HEK293 (cell line): ENCODE measurements around the gene DBH.

Experiments
- CTCF ChIA-PET: fragments of 350-600 bp; formaldehyde crosslinking; extraction: SDS; loops from one replicate; lab custom pipeline; 2021; ENCODE audit warnings: antibody characterized with exemption; lab: Yijun Ruan, JAX
- POLR2A ChIA-PET: fragments of 300-600 bp; formaldehyde crosslinking; extraction: SDS; loops from one replicate; lab custom pipeline; 2020; ENCODE audit warnings: antibody characterized with exemption, inconsistent platforms; lab: Yijun Ruan, JAX
- H3K27ac ChIP-seq: fragments of 200-500 bp; sonication (Bioruptor generic); 2 replicates; pipeline ENCODE4 v1.5.1; 2014; ENCODE audit warnings: low read depth, low read length, control low read depth, inconsistent platforms; ENCODE audit errors: extremely low read depth
- H3K36me3 ChIP-seq, 2 experiments: fragments of 200-500 bp in 1 of 2; sonication (Bioruptor generic) in 1 of 2; 1 replicate in 1 of 2; 2 replicates in 1 of 2; pipeline ENCODE4 v1.5.1; 2014 to 2017; ENCODE audit warnings: inconsistent platforms in 2 of 2, low read length in 2 of 2; ENCODE audit not compliant: control insufficient read depth in 2 of 2, insufficient read depth in 1 of 2
- H3K4me1 ChIP-seq: fragments of 200-500 bp; sonication (Bioruptor generic); 2 replicates; pipeline ENCODE4 v1.5.1; 2014; ENCODE audit warnings: mild to moderate bottlenecking, low read length, inconsistent platforms; ENCODE audit not compliant: control insufficient read depth, insufficient read depth
- H3K4me3 ChIP-seq: 2 replicates; pipeline ENCODE4 v1.5.1; 2011; ENCODE audit warnings: low read depth, mild to moderate bottlenecking, control low read depth, low read length, moderate library complexity
- H3K9me3 ChIP-seq: fragments of 200-500 bp; sonication (Bioruptor generic); 2 replicates; pipeline ENCODE4 v1.5.1; 2014; ENCODE audit warnings: low read depth, low read length, inconsistent platforms; ENCODE audit not compliant: control insufficient read depth, insufficient read depth
- FEZF1 ChIP-seq: fragments of 450-650 bp; formaldehyde crosslinking; IDR thresholded peaks from 2 replicates; pipeline ENCODE4 v1.5.1; 2016; ENCODE audit warnings: missing biosample characterization, missing genetic modification characterization
- GLIS1 ChIP-seq: fragments of 450-650 bp; formaldehyde crosslinking; IDR thresholded peaks from 2 replicates; pipeline ENCODE4 v1.5.1; 2016; ENCODE audit warnings: missing biosample characterization, missing genetic modification characterization
- HOXC10 ChIP-seq: sonication (generic); formaldehyde crosslinking; IDR thresholded peaks from 2 replicates; pipeline ENCODE4 v1.8.1; 2023; ENCODE audit warnings: mild to moderate bottlenecking, missing genetic modification reagents
- OSR2 ChIP-seq: fragments of 450-650 bp; formaldehyde crosslinking; IDR thresholded peaks from 2 replicates; pipeline ENCODE4 v1.5.1; 2016; ENCODE audit warnings: missing biosample characterization, missing genetic modification characterization
- ZBTB48 ChIP-seq: fragments of 450-650 bp; formaldehyde crosslinking; IDR thresholded peaks from 2 replicates; pipeline ENCODE4 v1.5.1; 2016; ENCODE audit warnings: missing biosample characterization, missing genetic modification characterization
- ZEB2 ChIP-seq: fragments of 450-650 bp; formaldehyde crosslinking; IDR thresholded peaks from 2 replicates; pipeline ENCODE4 v1.5.1; 2016; ENCODE audit warnings: missing biosample characterization, missing genetic modification characterization
- ZNF132 ChIP-seq: fragments of 450-650 bp; formaldehyde crosslinking; IDR thresholded peaks from 2 replicates; pipeline ENCODE4 v1.5.1; 2017; ENCODE audit warnings: missing biosample characterization, missing genetic modification characterization, borderline replicate concordance
- ZNF155 ChIP-seq: fragments of 450-650 bp; formaldehyde crosslinking; IDR thresholded peaks from 2 replicates; pipeline ENCODE4 v1.5.1; 2016; ENCODE audit warnings: missing biosample characterization, missing genetic modification characterization
- ZNF157 ChIP-seq: fragments of 450-650 bp; formaldehyde crosslinking; IDR thresholded peaks from 2 replicates; pipeline ENCODE4 v1.5.1; 2016; ENCODE audit warnings: missing biosample characterization, missing genetic modification characterization
- ZNF16 ChIP-seq: fragments of 450-650 bp; formaldehyde crosslinking; IDR thresholded peaks from 2 replicates; pipeline ENCODE4 v1.5.1; 2016; ENCODE audit warnings: low read depth, missing biosample characterization, missing genetic modification characterization
- ZNF223 ChIP-seq: fragments of 450-650 bp; formaldehyde crosslinking; IDR thresholded peaks from 2 replicates; pipeline ENCODE4 v1.5.1; 2016; ENCODE audit warnings: missing biosample characterization, missing genetic modification characterization
- ZNF335 ChIP-seq: fragments of 450-650 bp; formaldehyde crosslinking; conservative IDR thresholded peaks from 2 replicates; pipeline ENCODE4 v1.5.1; 2016; ENCODE audit warnings: missing biosample characterization, missing genetic modification characterization
- ZNF473 ChIP-seq: fragments of 450-650 bp; formaldehyde crosslinking; IDR thresholded peaks from 2 replicates; pipeline ENCODE4 v1.5.1; 2017; ENCODE audit warnings: missing biosample characterization, missing genetic modification characterization
- ZNF585B ChIP-seq: fragments of 450-650 bp; formaldehyde crosslinking; IDR thresholded peaks from 2 replicates; pipeline ENCODE4 v1.5.1; 2016; ENCODE audit warnings: missing biosample characterization, missing genetic modification characterization
- ZNF629 ChIP-seq: fragments of 450-650 bp; formaldehyde crosslinking; IDR thresholded peaks from 2 replicates; pipeline ENCODE4 v1.5.1; 2017; ENCODE audit warnings: missing biosample characterization, missing genetic modification characterization
- ZNF768 ChIP-seq: fragments of 450-650 bp; formaldehyde crosslinking; IDR thresholded peaks from 2 replicates; pipeline ENCODE4 v1.5.1; 2018; ENCODE audit warnings: missing biosample characterization, mild to moderate bottlenecking, missing genetic modification characterization
- TF ChIP-seq, protein P1 (sequence below): fragments of 450-650 bp; formaldehyde crosslinking; IDR thresholded peaks from 2 replicates; pipeline ENCODE4 v1.5.1; 2016; ENCODE audit warnings: missing biosample characterization, missing genetic modification characterization
- TF ChIP-seq, protein P2 (sequence below): fragments of 450-650 bp; formaldehyde crosslinking; IDR thresholded peaks from 2 replicates; pipeline ENCODE4 v1.5.1; 2017; ENCODE audit warnings: missing biosample characterization, missing genetic modification characterization
- TF ChIP-seq, protein P3 (sequence below): fragments of 450-650 bp; formaldehyde crosslinking; IDR thresholded peaks from 2 replicates; pipeline ENCODE4 v1.5.1; 2016; ENCODE audit warnings: missing biosample characterization, missing genetic modification characterization

DBH gene

DNA sequence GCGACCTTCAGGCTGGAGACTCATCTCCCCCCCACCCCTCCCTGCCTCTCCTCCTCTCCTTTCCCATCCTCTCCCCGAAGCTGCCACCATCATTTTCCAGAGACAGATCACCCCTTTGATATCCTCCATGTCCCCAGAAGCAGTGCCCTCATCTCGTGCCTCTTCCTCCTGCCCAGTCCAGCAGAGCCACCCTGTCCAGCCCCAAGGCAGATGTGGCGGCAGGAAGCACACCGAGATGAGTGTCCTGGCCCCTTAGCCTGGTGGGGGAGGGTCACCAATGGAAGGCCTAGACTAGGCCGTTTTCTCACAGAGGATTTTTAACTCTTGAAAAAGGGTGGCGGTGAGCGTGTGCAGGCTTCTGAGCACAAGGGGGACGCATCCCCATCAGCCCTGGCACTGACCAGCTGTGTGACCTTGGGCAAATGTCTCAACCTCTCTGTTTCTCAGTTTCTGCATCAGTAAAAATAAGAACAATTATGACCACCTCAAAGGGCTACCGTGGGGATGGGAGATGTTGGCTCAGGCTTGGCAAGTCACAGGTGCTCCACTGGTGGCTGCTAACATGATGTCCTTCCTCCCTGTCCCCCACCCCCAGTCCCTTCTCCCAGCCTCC, 53.1 kb downstream of the DBH start:
- ChIA-PET POLR2A (no interaction called here), CTCF (no interaction called here)
- 0 out of 2 replicates have a peak, but pooled peaks have one; percentile 72 for TF ChIP-seq ZNF768 (tag by site-specific recombination)
- TF ChIP-seq HOXC10 (CRISPR knock-in tag) = no peak
- Histone ChIP-seq H3K4me3 (no peak overlapping the region), H3K27ac (no peak overlapping the region), H3K9me3 (no peaks in the 10 kb centered on the region), H3K36me3 (no peaks in the 10 kb centered on the region), H3K4me1 (no peaks in the 10 kb centered on the region)

DNA sequence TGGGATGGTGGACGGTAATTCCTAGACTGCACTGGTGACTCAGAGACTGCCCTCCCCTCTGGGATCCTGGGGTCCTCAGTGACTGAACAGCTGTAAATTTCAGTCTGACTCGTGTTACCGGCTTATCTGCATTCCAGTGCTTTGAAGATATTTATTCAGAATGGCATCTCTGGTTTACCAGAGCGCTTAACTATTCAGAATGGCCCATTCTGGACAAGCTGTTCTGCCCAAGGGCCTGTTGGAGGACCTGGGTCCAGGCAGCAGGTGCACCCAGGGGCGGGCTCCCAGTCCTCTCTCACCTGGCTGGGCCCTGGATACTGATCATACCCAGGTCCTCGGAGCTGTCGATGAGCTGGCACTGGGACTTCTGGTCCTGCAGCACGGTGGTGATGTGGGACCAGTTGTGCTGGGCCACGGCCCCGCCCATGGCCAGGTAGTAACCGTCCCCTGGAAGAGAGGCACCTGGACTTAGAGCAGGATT, 54.0 kb downstream of the DBH start:
- CTCF ChIA-PET = no interaction called here
- H3K27ac ChIP-seq = no peak overlapping the region
- no peaks in the 10 kb centered on the region for H3K36me3 ChIP-seq
- H3K4me3 ChIP-seq = no peak overlapping the region
- no peaks in the 10 kb centered on the region for H3K9me3 ChIP-seq
- TF ChIP-seq ZNF335 (tag by site-specific recombination) (no peak), ZNF157 (tag by site-specific recombination) (no peak), ZNF585B (tag by site-specific recombination) (no peak), ZNF132 (tag by site-specific recombination) (no peak), ZNF16 (tag by site-specific recombination) (no peak), ZNF473 (tag by site-specific recombination) (no peak), OSR2 (tag by site-specific recombination) (no peak), GLIS1 (no peak), FEZF1 (tag by site-specific recombination) (no peak), ZNF629 (tag by site-specific recombination) (no peak), ZNF223 (tag by site-specific recombination) (no peak), ZBTB48 (tag by site-specific recombination) (no peak), ZNF155 (no peak), ZEB2 (tag by site-specific recombination) (no peak)
- TF ChIP-seq, protein P1, sequence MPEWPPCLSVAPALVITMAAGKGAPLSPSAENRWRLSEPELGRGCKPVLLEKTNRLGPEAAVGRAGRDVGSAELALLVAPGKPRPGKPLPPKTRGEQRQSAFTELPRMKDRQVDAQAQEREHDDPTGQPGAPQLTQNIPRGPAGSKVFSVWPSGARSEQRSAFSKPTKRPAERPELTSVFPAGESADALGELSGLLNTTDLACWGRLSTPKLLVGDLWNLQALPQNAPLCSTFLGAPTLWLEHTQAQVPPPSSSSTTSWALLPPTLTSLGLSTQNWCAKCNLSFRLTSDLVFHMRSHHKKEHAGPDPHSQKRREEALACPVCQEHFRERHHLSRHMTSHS (tag by site-specific recombination) = no peak
- TF ChIP-seq, protein P2, sequence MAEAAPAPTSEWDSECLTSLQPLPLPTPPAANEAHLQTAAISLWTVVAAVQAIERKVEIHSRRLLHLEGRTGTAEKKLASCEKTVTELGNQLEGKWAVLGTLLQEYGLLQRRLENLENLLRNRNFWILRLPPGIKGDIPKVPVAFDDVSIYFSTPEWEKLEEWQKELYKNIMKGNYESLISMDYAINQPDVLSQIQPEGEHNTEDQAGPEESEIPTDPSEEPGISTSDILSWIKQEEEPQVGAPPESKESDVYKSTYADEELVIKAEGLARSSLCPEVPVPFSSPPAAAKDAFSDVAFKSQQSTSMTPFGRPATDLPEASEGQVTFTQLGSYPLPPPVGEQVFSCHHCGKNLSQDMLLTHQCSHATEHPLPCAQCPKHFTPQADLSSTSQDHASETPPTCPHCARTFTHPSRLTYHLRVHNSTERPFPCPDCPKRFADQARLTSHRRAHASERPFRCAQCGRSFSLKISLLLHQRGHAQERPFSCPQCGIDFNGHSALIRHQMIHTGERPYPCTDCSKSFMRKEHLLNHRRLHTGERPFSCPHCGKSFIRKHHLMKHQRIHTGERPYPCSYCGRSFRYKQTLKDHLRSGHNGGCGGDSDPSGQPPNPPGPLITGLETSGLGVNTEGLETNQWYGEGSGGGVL (tag by site-specific recombination) = no peak
- TF ChIP-seq, protein P3, sequence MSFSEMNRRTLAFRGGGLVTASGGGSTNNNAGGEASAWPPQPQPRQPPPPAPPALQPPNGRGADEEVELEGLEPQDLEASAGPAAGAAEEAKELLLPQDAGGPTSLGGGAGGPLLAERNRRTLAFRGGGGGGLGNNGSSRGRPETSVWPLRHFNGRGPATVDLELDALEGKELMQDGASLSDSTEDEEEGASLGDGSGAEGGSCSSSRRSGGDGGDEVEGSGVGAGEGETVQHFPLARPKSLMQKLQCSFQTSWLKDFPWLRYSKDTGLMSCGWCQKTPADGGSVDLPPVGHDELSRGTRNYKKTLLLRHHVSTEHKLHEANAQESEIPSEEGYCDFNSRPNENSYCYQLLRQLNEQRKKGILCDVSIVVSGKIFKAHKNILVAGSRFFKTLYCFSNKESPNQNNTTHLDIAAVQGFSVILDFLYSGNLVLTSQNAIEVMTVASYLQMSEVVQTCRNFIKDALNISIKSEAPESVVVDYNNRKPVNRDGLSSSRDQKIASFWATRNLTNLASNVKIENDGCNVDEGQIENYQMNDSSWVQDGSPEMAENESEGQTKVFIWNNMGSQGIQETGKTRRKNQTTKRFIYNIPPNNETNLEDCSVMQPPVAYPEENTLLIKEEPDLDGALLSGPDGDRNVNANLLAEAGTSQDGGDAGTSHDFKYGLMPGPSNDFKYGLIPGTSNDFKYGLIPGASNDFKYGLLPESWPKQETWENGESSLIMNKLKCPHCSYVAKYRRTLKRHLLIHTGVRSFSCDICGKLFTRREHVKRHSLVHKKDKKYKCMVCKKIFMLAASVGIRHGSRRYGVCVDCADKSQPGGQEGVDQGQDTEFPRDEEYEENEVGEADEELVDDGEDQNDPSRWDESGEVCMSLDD (tag by site-specific recombination) = no peak
- POLR2A ChIA-PET = no interaction called here
- H3K4me1 ChIP-seq = no peaks in the 10 kb centered on the region
